Measurements from ENCODE around the gene GCLC.
"Not testable (repeated sequence)": the region's sequence is repeated elsewhere in the genome, so short reads cannot be mapped to it uniquely, and the experiment has no call there.

The GCLC gene

DNA sequence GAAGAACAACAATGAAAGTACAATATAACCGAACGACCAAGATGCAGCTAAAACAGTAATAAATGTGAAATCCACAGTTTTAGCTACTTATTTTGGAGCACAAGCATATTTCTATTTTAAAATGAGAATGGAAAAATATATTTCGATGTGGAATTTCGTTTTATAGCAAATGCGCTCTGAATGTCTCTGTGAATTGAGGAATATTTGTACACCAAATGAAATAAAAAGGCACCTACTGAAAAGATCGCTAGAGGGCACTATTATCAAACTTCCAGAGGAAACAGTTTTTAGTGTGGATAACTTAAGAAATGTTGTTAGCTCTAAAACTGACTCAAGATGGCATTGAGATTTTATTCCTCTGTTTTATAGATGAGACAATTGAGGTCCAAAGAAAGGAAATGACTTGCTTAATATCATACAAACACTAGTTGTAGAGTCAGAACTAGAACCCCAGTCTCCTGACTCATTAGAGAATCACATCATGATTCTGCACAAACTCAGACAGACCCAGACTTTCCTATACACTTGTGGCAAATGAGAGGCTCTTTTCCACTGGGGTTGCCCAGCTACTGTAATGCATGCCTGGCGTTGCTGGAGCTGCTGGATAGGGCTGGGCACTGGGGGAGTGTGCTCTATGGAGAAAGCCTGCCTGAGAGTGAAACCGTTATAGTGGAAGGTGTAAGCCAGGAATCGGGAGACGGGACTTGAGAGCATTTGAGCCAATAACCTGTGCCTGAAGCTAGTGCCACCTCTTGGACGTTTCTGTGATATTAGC lies 51.9 kb downstream of the GCLC start:
- DNase-seq (ENCODE audit: low read depth): peak; percentile 36

DNA sequence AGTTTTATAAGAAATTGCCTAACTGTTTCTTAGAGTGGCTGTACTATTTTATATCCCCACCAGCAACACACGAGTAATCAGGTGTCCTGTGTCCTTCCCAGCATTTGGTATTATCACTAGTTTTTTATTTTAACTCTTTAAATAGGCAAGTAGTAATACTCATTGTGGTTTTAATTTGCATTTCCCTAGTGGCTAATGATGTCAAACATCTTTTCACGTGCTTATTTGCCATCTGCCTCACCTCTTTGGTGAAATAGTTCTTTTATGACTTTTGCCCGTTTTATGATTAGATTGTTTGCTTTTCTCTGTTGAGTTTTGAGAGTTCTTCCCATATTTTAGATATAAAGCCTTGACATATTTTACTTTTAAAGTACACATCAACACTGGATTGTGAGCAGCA lies 57.8 kb downstream of the GCLC start:
- no peak for DNase-seq (ENCODE audit: low read depth)

DNA sequence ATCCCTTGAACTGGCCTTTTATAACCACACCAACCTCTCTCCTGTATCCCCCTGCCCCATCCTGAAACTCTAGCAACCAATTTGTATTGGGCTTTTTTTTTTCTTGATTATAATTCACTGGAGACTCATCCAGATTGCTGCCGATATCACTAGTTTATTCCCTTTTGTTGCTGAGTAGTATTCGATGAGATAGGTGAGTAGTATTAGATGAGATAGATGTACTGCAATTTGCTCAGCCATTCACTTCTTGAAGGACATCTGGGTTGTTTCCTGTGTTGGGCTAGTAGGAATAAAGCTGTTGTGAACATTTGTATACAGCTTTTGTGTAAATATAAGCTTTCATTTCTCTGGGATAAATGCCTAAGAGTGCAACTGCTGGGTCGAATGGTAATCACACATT lies 58.2 kb downstream of the GCLC start:
- DNase-seq (ENCODE audit: low read depth): no peak

DNA sequence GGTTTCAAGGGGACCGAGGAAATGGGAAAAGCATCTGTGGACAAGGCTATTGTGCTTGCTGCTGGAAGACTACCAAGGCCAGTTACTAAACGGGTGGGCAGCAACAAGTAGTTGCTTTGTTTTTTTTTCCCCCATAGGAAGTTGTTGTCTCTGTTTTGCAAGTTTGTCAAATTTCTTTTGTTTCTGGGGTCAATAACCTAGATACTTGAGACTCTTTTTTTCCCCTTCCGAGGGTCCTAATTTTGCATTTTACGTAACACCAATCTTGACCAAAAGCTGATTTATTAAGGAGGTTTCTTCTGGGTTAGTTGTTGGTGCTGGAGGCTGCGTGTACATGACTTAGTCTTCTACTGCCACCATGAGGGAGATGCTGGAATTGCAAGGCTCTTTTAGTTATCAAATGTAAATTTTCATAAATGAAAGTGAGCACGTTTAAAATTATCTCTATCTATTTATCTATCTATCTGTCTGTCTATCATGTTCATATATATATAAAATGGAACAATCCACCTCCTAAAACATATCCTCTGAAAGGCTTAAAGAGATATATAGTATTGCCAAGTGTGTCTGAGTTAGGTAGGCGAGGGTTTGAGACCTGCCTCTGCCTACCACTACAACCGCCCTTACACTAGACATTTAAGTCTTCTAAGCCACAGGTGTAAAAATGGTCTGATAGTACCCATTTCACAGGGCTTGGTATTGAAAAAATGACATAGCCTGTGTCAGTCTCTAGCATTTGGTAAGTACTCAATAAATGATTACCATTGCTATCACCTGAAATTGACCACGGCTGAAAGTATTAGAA lies 60.2 kb downstream of the GCLC start:
- DNase-seq (ENCODE audit: low read depth): peak; percentile 39

DNA sequence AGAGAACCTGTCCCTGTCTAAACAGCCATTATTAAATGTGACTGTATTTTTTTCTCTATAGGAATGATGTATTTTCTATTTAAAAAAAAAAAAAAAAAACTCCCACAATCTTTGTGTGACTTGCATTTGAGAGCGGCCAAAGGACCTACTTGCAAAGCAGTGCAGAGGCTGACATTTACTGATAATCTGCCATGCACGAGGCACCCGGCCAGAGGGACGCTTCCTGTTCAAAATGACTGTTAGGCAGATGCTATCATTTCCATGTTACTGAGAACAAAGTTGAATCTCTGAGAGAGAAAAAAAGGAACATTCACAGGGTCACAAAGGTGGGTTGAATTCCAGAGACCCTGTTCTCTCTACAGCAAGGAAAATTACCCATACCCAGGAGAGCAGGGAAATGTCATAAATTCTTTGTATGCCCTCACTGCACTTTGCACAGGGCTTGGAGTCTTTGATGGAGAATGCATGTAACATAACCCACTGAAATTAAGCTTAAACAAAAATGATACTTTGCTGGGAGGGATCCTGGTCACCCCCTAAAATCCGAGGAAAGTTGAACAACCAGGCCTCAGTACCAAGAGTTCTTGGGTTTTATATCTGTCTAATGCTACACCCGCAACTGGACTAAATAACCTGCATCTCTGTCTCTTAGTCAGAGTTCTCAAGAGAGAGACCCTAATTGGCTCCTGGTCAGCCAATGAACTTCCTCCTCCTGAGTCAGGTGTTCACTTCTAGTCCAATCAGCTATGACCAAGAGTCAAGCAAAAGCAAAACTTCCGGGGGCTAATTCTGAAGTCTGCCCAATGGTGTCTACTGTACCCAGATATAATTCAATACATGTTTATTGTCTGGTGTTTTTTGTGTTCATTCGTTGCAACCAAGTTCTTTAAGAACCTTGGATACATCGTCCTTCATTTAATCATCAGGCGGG lies 61.2 kb downstream of the GCLC start:
- DNase-seq (ENCODE audit: low read depth): no peak

DNA sequence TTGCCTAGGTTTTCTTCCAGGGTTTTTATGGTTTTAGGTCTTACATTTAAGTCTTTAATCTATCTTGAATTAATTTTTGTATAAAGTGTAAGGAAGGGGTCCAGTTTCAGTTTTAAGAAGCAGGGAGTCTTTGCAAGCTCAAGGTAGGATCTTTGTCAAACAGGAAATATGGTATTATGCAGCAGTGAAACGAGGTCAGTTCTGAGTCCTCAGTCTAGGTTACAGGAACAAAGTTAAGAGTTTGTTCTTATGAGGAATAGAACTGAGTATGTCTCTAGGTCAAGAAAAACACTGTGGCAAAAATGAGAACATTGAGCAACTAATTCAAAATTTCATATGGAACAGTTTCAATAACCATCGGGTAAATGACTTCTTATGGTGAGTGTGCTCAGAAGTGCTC lies 63.6 kb downstream of the GCLC start:
- no peak for DNase-seq (ENCODE audit: low read depth)

DNA sequence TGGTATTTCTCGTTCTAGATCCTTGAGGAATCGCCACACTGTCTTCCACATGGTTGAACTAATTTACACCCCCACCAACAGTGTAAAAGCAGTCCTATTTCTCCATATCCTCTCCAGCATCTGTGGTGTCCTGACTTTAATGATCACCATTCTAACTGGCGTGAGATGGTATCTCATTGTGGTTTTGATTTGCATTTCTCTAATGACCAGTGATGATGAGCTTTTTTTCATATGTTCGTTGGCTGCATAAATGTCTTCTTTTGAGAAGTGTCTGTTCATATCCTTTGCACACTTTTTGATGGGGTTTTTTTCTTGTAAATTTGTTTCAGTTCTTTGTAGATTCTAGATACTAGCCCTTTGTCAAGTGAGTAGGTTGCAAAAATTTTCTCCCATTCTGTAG lies 64.1 kb downstream of the GCLC start:
- not testable (repeated sequence) for DNase-seq (ENCODE audit: low read depth)

DNA sequence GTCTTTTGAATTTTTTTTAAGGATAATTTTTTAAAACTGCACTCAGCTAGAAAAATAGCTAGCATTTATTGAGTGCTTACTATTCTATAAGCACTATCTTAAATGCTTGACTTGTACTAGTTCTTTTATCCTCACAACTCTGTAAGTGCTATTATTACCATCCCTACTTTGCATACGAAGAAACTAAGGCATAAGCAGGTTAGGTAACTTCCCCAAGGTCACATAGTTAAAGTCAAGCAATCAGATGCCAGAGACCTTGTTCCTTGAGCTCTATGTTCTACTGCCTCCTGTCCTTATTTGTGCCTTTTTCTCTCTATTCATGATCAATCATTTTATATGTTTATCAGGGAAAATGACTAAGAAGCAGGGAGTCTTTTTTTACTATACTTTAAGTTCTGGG lies 65.0 kb downstream of the GCLC start:
- no peak for DNase-seq (ENCODE audit: low read depth)

DNA sequence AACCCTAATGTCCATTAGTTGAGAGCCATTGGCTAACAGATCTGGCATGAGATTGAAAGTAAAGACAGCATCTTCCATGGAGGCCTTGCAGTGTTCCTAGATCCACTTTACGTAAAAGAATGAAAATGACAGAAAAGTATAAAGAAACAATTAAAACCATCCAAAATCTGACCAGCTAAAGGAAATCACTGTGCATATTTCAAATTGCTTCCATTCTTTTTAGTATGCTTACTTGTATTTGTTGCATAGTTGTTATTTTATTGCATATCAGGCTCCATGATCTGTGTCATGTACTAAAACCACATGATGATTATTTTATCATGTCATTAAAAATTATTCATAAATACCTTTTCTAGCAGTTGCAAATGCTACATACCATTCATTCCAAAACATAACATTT lies 67.9 kb downstream of the GCLC start:
- DNase-seq (ENCODE audit: low read depth): no peak

DNA sequence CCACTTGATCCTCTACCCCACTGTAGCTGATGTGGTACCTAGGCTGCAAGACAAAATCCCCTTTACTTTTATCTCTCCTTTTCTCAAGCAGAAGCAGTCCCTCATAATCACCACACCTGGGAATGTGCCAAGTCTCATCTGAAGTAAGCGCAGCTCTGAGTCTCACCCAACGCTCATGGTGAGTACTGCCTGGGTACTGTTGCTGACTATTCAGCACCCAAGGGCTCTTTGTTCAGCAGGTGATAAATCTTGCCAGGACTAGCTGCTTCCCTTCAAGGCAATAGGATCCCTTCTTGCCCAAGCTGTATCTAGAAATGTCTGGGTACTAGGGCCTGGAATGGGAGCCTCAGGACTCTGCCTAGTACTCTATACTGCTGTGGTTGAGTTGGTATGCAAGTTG lies 70.9 kb downstream of the GCLC start:
- DNase-seq (ENCODE audit: low read depth): no peak

DNA sequence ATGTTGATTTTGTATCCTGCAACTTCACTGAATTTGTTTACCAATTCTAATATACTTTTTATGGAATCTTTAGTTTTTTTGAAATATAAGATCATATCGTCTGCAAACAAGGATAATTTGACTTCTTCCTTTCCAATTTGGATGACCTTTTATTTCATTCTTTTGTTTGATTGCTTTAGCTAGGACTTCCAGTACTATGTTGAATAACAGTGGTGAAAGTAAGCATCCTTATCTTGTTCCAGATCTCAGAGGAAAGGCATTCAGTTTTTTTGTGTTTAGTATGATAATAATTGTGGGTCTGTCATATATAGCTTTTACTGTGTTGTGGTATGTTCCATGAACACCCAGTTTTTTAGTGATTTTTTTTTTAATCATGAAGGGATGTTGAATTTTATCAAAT lies 75.7 kb downstream of the GCLC start:
- no peak for DNase-seq (ENCODE audit: low read depth)

DNA sequence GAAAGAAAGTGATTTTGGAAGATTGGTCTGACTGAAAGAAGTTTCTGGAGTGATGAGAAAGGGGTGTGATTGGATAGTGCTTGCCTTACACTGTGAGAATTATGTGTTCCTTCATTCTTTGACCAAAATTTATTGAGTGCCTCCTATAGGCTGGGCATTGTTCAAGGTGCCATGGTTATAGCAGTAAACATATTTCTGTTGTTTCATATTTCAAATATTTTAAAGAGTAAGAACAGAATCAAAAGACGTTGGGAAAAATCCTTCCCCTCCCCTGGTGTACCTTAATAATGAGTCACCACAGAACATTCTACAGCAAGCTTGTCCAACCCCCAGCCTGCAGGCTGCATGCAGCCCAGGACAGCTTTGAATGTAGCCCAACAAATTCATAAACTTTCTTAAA lies 78.6 kb downstream of the GCLC start:
- DNase-seq (ENCODE audit: low read depth): no peak

DNA sequence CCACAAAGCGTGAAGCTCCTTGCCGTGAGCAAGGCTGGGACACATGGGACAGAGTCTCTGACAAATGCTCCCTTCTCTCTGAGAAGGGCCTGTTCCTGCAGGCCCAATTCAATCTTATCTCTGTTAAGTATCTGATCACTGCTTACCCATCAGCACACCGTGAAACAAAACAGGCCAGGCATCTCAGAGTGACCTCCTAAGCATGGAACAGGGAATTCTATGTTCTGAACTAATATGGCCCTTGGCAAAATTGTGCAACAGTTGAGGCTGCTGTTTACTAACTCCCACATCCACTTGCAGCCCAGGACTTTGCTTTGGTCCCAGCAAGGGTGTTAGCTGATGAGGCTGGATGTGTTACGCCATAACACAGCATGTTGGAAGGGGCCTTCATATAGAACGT lies 79.2 kb downstream of the GCLC start:
- DNase-seq (ENCODE audit: low read depth): no peak

DNA sequence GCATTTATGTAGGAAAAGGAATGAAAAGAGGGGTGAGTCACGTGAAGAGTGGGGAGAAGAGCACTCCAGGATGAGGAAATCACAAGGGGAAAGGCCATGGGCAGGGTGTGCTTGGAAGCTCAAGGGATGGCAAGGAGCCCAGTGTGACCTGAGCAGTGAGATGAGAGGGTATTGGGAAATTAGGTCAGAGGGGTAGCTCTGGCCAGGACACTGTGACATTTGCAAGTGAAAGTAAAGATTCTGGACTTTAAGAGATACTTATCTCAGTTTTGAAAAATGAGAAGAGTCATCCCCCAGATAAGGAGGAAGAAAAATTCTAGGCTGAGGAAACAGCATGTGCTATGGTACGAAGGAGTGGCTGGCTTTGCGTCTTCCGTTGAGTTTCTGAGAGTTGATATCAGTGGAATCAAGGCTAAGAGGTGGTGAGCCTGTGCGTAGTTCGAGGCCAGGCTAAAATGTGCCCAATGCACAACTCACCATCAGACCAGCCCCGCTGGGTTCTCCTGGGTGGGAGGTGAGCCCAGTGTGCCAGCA lies 79.9 kb downstream of the GCLC start:
- no peak for DNase-seq (ENCODE audit: low read depth)

DNA sequence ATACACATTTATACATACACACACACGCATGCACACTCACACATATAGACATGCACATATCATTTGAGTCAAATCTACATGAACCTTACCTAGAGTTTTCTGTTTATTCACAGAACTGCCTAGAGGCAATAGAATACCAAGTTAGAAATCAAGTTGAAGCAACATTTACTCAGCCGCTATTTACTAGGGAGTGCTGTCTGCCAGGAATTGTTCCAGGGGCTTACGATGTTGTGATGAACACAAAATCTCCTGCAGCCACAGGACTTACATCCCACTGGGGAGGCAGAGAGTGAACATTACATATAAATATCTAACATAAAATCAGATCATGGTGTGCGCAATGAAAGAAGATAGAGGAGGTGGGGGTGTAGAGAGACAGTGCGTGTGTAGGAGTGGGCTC lies 80.4 kb downstream of the GCLC start:
- no peak for DNase-seq (ENCODE audit: low read depth)

DNA sequence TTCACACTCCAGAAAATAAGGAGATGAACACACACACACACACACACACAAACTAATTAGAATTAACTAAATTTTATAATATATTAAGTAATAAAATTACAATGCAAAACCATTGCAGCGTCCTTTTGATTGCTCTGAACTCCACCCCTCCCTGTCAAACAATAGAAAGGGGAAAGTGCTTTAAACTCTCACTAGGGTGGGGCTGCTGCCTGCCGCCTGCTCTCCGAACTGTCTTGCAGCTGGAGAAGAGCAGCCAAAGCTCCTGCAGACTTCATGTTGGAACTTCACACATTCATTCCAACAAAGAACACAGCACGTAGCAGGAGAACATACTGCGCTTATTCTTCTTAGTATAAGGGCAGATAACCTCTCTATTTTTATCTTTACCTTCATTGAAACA lies 83.2 kb downstream of the GCLC start:
- DNase-seq (ENCODE audit: low read depth): no peak

DNA sequence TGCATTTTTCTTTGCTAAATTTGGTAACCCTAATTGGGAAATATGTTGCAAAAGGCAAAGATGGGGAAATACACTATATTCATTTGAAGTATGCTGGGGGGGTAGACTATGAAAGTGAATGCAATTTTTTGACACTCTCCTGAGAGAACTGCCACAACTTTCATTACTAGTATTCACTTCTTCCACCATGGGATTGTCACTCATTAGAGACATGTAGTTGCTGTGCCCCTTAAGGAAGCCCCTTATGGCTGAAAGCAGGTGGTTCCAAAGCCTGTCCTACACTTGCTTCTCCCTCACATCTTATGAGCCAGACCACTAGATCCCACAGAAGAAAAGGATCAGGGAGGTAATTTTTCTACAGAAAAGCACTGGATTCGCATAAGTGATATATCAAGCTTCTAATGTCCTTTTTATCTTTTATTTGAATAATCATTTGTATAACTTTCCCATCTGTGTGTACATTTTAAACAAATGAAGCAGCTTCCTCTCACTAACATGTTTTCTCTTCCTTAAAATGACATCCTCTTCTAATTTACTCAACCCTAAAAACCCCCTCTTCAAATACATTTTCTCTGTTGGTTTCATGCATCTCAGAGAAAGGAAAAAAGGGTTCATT lies 83.8 kb downstream of the GCLC start:
- no peak for DNase-seq (ENCODE audit: low read depth)

DNA sequence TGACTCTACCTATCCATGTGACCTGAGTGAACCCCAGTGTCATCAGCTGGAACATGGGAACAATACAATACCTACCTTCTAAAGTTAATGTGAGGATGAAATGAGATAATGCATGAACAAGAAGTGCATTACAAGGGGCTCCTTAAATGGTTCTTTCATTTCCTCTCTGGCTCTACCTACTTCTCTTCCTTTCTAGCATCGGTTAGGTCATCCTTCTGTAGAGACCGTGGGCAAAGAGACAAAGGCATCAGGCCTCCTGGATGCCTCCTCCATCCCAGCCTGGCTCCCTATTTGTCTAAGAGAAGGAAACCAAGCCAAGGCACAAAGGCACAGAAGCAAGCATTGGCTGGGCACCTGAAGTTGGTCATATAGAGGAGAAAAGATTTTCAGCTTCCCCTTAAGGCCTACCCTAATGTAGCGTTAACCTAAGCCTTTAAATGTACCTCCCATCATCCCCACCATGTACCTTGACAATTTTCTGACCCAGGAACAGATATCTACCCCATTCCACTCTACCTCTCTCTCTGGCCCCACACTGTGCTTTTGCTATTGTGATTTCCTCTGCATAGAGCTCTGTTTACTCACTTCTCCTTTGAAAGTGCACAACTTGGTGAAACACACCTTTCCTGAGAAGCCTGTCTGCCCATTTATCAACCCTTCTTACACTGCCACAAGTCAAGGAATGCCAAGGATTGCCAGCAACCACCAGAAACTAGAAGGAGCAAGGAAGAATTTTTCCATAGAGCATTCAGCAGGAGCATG lies 86.6 kb downstream of the GCLC start:
- DNase-seq (ENCODE audit: low read depth): no peak

DNA sequence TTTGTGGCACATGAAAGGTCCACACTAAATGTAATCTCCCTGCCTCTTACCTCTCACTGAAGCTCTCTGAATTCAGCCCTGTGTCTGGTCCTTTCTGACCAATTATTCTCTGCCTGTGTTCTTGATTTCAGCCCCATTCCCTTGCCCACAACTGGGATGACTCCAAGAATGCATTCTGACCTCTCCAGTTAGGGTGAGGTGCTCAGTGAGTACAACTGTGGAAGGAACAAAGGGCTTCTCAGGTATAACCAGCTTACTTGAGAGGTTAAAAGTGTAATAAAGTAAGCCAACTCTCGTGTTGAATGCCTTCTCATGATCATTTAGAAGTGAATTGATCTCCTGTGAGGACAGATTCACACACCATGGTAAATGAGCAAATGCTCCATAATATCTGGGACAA lies 88.1 kb downstream of the GCLC start:
- DNase-seq (ENCODE audit: low read depth): no peak

DNA sequence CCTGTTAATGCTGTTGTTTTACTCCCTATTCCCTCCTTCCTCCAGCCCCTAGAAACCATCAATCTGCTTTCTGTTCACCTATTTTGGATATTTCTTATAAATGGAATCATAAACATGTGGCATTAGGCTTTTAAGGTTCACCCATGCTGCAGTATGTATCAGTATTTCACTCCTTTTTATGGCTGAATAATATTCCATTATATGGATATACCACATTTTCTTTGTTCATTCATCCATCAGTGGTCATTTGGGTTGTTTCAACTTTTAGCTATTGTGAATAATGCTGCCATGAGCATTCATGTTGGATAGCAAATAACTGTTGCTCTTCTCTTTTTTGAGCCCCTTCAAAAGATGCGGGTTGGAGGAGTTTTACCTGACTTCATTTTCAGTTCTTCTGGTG lies 89.2 kb downstream of the GCLC start:
- DNase-seq (ENCODE audit: low read depth): no peak

DNA sequence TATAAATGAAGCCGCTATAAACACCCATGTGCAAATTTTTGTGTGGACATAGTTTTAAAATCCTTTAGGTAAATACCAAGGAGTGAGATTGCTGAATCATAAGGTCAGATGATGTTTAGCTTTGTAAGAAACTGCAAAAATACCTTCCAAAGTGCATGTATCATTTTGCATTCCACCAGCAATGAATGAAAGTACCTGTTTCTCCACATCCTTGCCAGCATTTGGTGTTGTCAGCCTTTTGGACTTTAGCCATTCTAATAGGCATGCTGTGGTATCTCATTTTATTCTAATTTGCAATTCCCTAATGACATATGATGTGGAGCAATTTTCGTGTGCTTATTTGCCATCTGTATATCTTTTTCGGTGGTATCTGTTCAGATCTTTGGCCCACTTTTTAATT lies 93.7 kb downstream of the GCLC start:
- no peak for DNase-seq (ENCODE audit: low read depth)

Measured in activated T-cell treated with anti-CD3 and anti-CD28 coated beads for 48 hours (primary cell).